PFSK-1 (cell line): Measurements from ENCODE around the gene ADAMTSL1.

Source experiments
- FOXP2 ChIP-seq: optimal IDR thresholded peaks from 2 replicates; pipeline ENCODE3; 2011; ENCODE audit warnings: borderline replicate concordance, control low read depth, inconsistent platforms; ENCODE audit not compliant: insufficient read depth; ENCODE audit errors: extremely low read length, extremely low read depth
- POLR2AphosphoS5 ChIP-seq: IDR thresholded peaks from 2 replicates; pipeline ENCODE4 v1.6.1; 2012; ENCODE audit warnings: low read depth, mild to moderate bottlenecking, control low read depth, low read length, moderate library complexity
- REST ChIP-seq, 2 experiments: IDR thresholded peaks; 2 replicates each; pipeline versions ENCODE4 v1.6.1 to v1.8.0; 2011 to 2012; ENCODE audit warnings: low read depth in 2 of 2, low read length in 2 of 2, control low read depth in 1 of 2, inconsistent platforms in 1 of 2, mild to moderate bottlenecking in 1 of 2, moderate library complexity in 1 of 2; ENCODE audit not compliant: insufficient read depth in 1 of 2
- TAF1 ChIP-seq: IDR thresholded peaks from 2 replicates; pipeline ENCODE4 v1.6.1; 2012; ENCODE audit warnings: low read length, control low read depth, borderline replicate concordance; ENCODE audit not compliant: insufficient read depth

- TF ChIP-seq REST (IDR thresholded peaks at IDR 0.05; ENCODE audit: insufficient read depth in 1 of 2, low read depth in 2 of 2, low read length in 2 of 2) (no peak), POLR2AphosphoS5 (no peak), TAF1 (no peak), FOXP2 (no peak)
Measured at GRCh38 chr9:18703151-18703900, 229.4 kb downstream of the ADAMTSL1 start.
